ENCODE data around the gene ZNG1F. TPM values are rescaled to one million over a fixed set of nuclear protein-coding genes. Genes with fewer than 3 reads are reported as not detected.
"Not testable (repeated sequence)": the region's sequence is repeated elsewhere in the genome, so short reads cannot be mapped to it uniquely, and the experiment has no call there.

Gene ZNG1F
- total RNA-seq, 1 donor from 2014 or later = 4.2 TPM

GRCh38 chr9:41188439-41188838, 678 bp downstream of the ZNG1F start:
- H3K4me1 ChIP-seq (ENCODE audit: control insufficient read depth in 3 of 3, insufficient read depth in 3 of 3, low read length in 3 of 3); H3K9me3 ChIP-seq (ENCODE audit: control insufficient read depth in 3 of 3, low read length in 3 of 3); H3K36me3 ChIP-seq (ENCODE audit: control insufficient read depth in 3 of 3, insufficient read depth in 3 of 3, low read length in 3 of 3); H3K27ac ChIP-seq (ENCODE audit: low read depth, low read length); H3K9ac ChIP-seq (ENCODE audit: low read depth in 1 of 3, low read length in 3 of 3); H3K27me3 ChIP-seq (ENCODE audit: control insufficient read depth in 3 of 3, insufficient read depth in 3 of 3, low read length in 3 of 3); H3K4me3 ChIP-seq (ENCODE audit: low read length in 3 of 3): not testable (repeated sequence)

GRCh38 chr9:41174994-41175393, 14.1 kb downstream of the ZNG1F start:
- not testable (repeated sequence) for H3K9ac ChIP-seq (ENCODE audit: low read depth in 1 of 3, low read length in 3 of 3); H3K4me1 ChIP-seq (ENCODE audit: control insufficient read depth in 3 of 3, insufficient read depth in 3 of 3, low read length in 3 of 3); H3K4me3 ChIP-seq (ENCODE audit: low read length in 3 of 3); H3K27ac ChIP-seq (ENCODE audit: low read depth, low read length); H3K36me3 ChIP-seq (ENCODE audit: control insufficient read depth in 3 of 3, insufficient read depth in 3 of 3, low read length in 3 of 3); H3K9me3 ChIP-seq (ENCODE audit: control insufficient read depth in 3 of 3, low read length in 3 of 3); H3K27me3 ChIP-seq (ENCODE audit: control insufficient read depth in 3 of 3, insufficient read depth in 3 of 3, low read length in 3 of 3)

- H3K9ac ChIP-seq (ENCODE audit: low read depth in 1 of 3, low read length in 3 of 3); H3K9me3 ChIP-seq (ENCODE audit: control insufficient read depth in 3 of 3, low read length in 3 of 3); H3K27ac ChIP-seq (ENCODE audit: low read depth, low read length); H3K4me3 ChIP-seq (ENCODE audit: low read length in 3 of 3); H3K27me3 ChIP-seq (ENCODE audit: control insufficient read depth in 3 of 3, insufficient read depth in 3 of 3, low read length in 3 of 3); H3K4me1 ChIP-seq (ENCODE audit: control insufficient read depth in 3 of 3, insufficient read depth in 3 of 3, low read length in 3 of 3); H3K36me3 ChIP-seq (ENCODE audit: control insufficient read depth in 3 of 3, insufficient read depth in 3 of 3, low read length in 3 of 3): not testable (repeated sequence)
These were observed 39.0 kb downstream of the ZNG1F start for GRCh38 chr9:41150116-41150515.

- not testable (repeated sequence) for H3K27me3 ChIP-seq (ENCODE audit: control insufficient read depth in 3 of 3, insufficient read depth in 3 of 3, low read length in 3 of 3); H3K9ac ChIP-seq (ENCODE audit: low read depth in 1 of 3, low read length in 3 of 3); H3K4me1 ChIP-seq (ENCODE audit: control insufficient read depth in 3 of 3, insufficient read depth in 3 of 3, low read length in 3 of 3); H3K4me3 ChIP-seq (ENCODE audit: low read length in 3 of 3); H3K36me3 ChIP-seq (ENCODE audit: control insufficient read depth in 3 of 3, insufficient read depth in 3 of 3, low read length in 3 of 3); H3K9me3 ChIP-seq (ENCODE audit: control insufficient read depth in 3 of 3, low read length in 3 of 3); H3K27ac ChIP-seq (ENCODE audit: low read depth, low read length)
These were observed 47.2 kb downstream of the ZNG1F start for GRCh38 chr9:41141878-41142277.

GRCh38 chr9:41128581-41128980, 60.5 kb downstream of the ZNG1F start, which contains the start of gene FOXD4L6:
Gene FOXD4L6, minus strand, starts transcription at chr9:41128681. Its CDS starts 298 bp downstream, at chr9:41128383.
- H3K4me1 ChIP-seq (ENCODE audit: control insufficient read depth in 3 of 3, insufficient read depth in 3 of 3, low read length in 3 of 3); H3K27ac ChIP-seq (ENCODE audit: low read depth, low read length); H3K4me3 ChIP-seq (ENCODE audit: low read length in 3 of 3); H3K27me3 ChIP-seq (ENCODE audit: control insufficient read depth in 3 of 3, insufficient read depth in 3 of 3, low read length in 3 of 3); H3K36me3 ChIP-seq (ENCODE audit: control insufficient read depth in 3 of 3, insufficient read depth in 3 of 3, low read length in 3 of 3); H3K9ac ChIP-seq (ENCODE audit: low read depth in 1 of 3, low read length in 3 of 3); H3K9me3 ChIP-seq (ENCODE audit: control insufficient read depth in 3 of 3, low read length in 3 of 3): not testable (repeated sequence)

GRCh38 chr9:41126746-41127446, 62.2 kb downstream of the ZNG1F start:
- H3K36me3 ChIP-seq (ENCODE audit: control insufficient read depth in 3 of 3, insufficient read depth in 3 of 3, low read length in 3 of 3); H3K9me3 ChIP-seq (ENCODE audit: control insufficient read depth in 3 of 3, low read length in 3 of 3); H3K27me3 ChIP-seq (ENCODE audit: control insufficient read depth in 3 of 3, insufficient read depth in 3 of 3, low read length in 3 of 3); H3K9ac ChIP-seq (ENCODE audit: low read depth in 1 of 3, low read length in 3 of 3); H3K4me1 ChIP-seq (ENCODE audit: control insufficient read depth in 3 of 3, insufficient read depth in 3 of 3, low read length in 3 of 3); H3K27ac ChIP-seq (ENCODE audit: low read depth, low read length); H3K4me3 ChIP-seq (ENCODE audit: low read length in 3 of 3): not testable (repeated sequence)

- H3K27ac ChIP-seq (ENCODE audit: low read depth, low read length) = not testable (repeated sequence)
These were observed 63.2 kb downstream of the ZNG1F start for GRCh38 chr9:41125936-41126335.

GRCh38 chr9:41125109-41125658, 63.9 kb downstream of the ZNG1F start:
- not testable (repeated sequence) for H3K27me3 ChIP-seq (ENCODE audit: control insufficient read depth in 3 of 3, insufficient read depth in 3 of 3, low read length in 3 of 3); H3K4me1 ChIP-seq (ENCODE audit: control insufficient read depth in 3 of 3, insufficient read depth in 3 of 3, low read length in 3 of 3); H3K36me3 ChIP-seq (ENCODE audit: control insufficient read depth in 3 of 3, insufficient read depth in 3 of 3, low read length in 3 of 3); H3K9ac ChIP-seq (ENCODE audit: low read depth in 1 of 3, low read length in 3 of 3); H3K27ac ChIP-seq (ENCODE audit: low read depth, low read length); H3K4me3 ChIP-seq (ENCODE audit: low read length in 3 of 3); H3K9me3 ChIP-seq (ENCODE audit: control insufficient read depth in 3 of 3, low read length in 3 of 3)

More at GRCh38 chr9:41125936-41126335, 63.2 kb downstream of the ZNG1F start:
- H3K9me3 ChIP-seq (ENCODE audit: control insufficient read depth in 3 of 3, low read length in 3 of 3); H3K36me3 ChIP-seq (ENCODE audit: control insufficient read depth in 3 of 3, insufficient read depth in 3 of 3, low read length in 3 of 3); H3K4me1 ChIP-seq (ENCODE audit: control insufficient read depth in 3 of 3, insufficient read depth in 3 of 3, low read length in 3 of 3); H3K4me3 ChIP-seq (ENCODE audit: low read length in 3 of 3); H3K9ac ChIP-seq (ENCODE audit: low read depth in 1 of 3, low read length in 3 of 3); H3K27me3 ChIP-seq (ENCODE audit: control insufficient read depth in 3 of 3, insufficient read depth in 3 of 3, low read length in 3 of 3): not testable (repeated sequence)

GRCh38 chr9:41124250-41125108, 64.6 kb downstream of the ZNG1F start:
- not testable (repeated sequence) for H3K27me3 ChIP-seq (ENCODE audit: control insufficient read depth in 3 of 3, insufficient read depth in 3 of 3, low read length in 3 of 3); H3K9ac ChIP-seq (ENCODE audit: low read depth in 1 of 3, low read length in 3 of 3); H3K4me3 ChIP-seq (ENCODE audit: low read length in 3 of 3); H3K36me3 ChIP-seq (ENCODE audit: control insufficient read depth in 3 of 3, insufficient read depth in 3 of 3, low read length in 3 of 3); H3K4me1 ChIP-seq (ENCODE audit: control insufficient read depth in 3 of 3, insufficient read depth in 3 of 3, low read length in 3 of 3); H3K27ac ChIP-seq (ENCODE audit: low read depth, low read length); H3K9me3 ChIP-seq (ENCODE audit: control insufficient read depth in 3 of 3, low read length in 3 of 3)

- H3K27me3 ChIP-seq (ENCODE audit: control insufficient read depth in 3 of 3, insufficient read depth in 3 of 3, low read length in 3 of 3); H3K4me3 ChIP-seq (ENCODE audit: low read length in 3 of 3); H3K4me1 ChIP-seq (ENCODE audit: control insufficient read depth in 3 of 3, insufficient read depth in 3 of 3, low read length in 3 of 3); H3K27ac ChIP-seq (ENCODE audit: low read depth, low read length); H3K9me3 ChIP-seq (ENCODE audit: control insufficient read depth in 3 of 3, low read length in 3 of 3); H3K9ac ChIP-seq (ENCODE audit: low read depth in 1 of 3, low read length in 3 of 3); H3K36me3 ChIP-seq (ENCODE audit: control insufficient read depth in 3 of 3, insufficient read depth in 3 of 3, low read length in 3 of 3): not testable (repeated sequence)
These were observed 65.3 kb downstream of the ZNG1F start for GRCh38 chr9:41123812-41124211.
